A549 treated with GW870086 at 1 μM for 4 hours (cell line): ENCODE data around the gene EDN1. TPM values are rescaled to one million over a fixed set of nuclear protein-coding genes. Genes with fewer than 3 reads are reported as not detected.

Experiments used
- total RNA-seq: library from RNA; stranded (reverse); fragments of 200-300 nt; extraction: Qiagen RNA extraction; gene quantifications from 5 replicates; pipeline ENCODE4 v1.2.3, GENCODE V29; 2022; ENCODE audit warnings: low read depth

EDN1 gene
- 35.0 to 37.9 TPM (median 35.4 TPM) in 5 replicates for total RNA-seq

GRCh38 chr6:12289933-12290820 is at the start of gene EDN1:
Gene EDN1, plus strand, starts transcription at chr6:12290361. Its CDS starts 269 bp downstream, at chr6:12290630.

